Chondrocyte (in vitro differentiated cells): Measurements from ENCODE around the gene PTPRG. TPM values are rescaled to one million over a fixed set of nuclear protein-coding genes. Genes with fewer than 3 reads are reported as not detected.

Experiments
- DNase-seq: peaks from one replicate; pipeline ENCODE4 v3.0.0; 2021; ENCODE audit warnings: mixed read lengths, low spot score
- H3K27ac Mint-ChIP-seq: one replicate; pipeline ENCODE4 v1.8.0; 2021; ENCODE audit warnings: mild to moderate bottlenecking, moderate library complexity, mixed read lengths; ENCODE audit not compliant: unreplicated experiment
- H3K27me3 Mint-ChIP-seq: 2 replicates; pipeline ENCODE4 v1.8.0; 2021; ENCODE audit warnings: low read depth, mixed read lengths
- H3K36me3 Mint-ChIP-seq: 2 replicates; pipeline ENCODE4 v1.8.0; 2021; ENCODE audit warnings: low read depth, mixed read lengths
- H3K4me1 Mint-ChIP-seq: 2 replicates; pipeline ENCODE4 v1.8.0; 2021; ENCODE audit warnings: low read depth, mild to moderate bottlenecking, mixed read lengths
- H3K4me3 Mint-ChIP-seq: one replicate; pipeline ENCODE4 v1.8.0; 2021; ENCODE audit warnings: mild to moderate bottlenecking, moderate library complexity, mixed read lengths; ENCODE audit not compliant: unreplicated experiment
- H3K9me3 Mint-ChIP-seq: 2 replicates; pipeline ENCODE4 v1.8.0; 2021; ENCODE audit warnings: low read depth, mixed read lengths
- CTCF ChIP-seq: fragments of 200-600 bp; sonication (generic); IDR thresholded peaks from 2 replicates; pipeline ENCODE4 v1.5.0; 2021; ENCODE audit warnings: antibody characterized with exemption, mild to moderate bottlenecking, moderate library complexity
- total RNA-seq: library from RNA; stranded (reverse); gene quantifications from 3 replicates; pipeline ENCODE4 v1.2.1, GENCODE V29; 2021

The PTPRG gene
- total RNA-seq, 1 donor from 2014 or later: 45.5 TPM

GRCh38 chr3:61774279-61774890 lies 213.0 kb downstream of the PTPRG start:
- TF ChIP-seq CTCF: no peak
- Mint-ChIP-seq H3K4me1 (peaks cover 15% of the 10 kb centered on the region), H3K9me3 (no peaks in the 10 kb centered on the region), H3K4me3 (no peak overlapping the region), H3K27me3 (no peaks in the 10 kb centered on the region), H3K36me3 (no peaks in the 10 kb centered on the region), H3K27ac (no peak overlapping the region)
- no peak for DNase-seq

- Mint-ChIP-seq H3K4me3 (no peak overlapping the region), H3K27me3 (no peaks in the 10 kb centered on the region), H3K4me1 (peaks cover 15% of the 10 kb centered on the region), H3K27ac (no peak overlapping the region), H3K9me3 (no peaks in the 10 kb centered on the region), H3K36me3 (no peaks in the 10 kb centered on the region)
- no peak for DNase-seq
- TF ChIP-seq CTCF: no peak
These were observed 215.0 kb downstream of the PTPRG start for GRCh38 chr3:61776390-61776789.

GRCh38 chr3:61777483-61777882 lies 216.1 kb downstream of the PTPRG start:
- no peak overlapping the region for H3K27ac Mint-ChIP-seq
- H3K9me3 Mint-ChIP-seq: no peaks in the 10 kb centered on the region
- no peaks in the 10 kb centered on the region for H3K36me3 Mint-ChIP-seq
- TF ChIP-seq CTCF: no peak
- H3K4me3 Mint-ChIP-seq: no peak overlapping the region
- H3K4me1 Mint-ChIP-seq: peaks cover 10% of the 10 kb centered on the region
- H3K27me3 Mint-ChIP-seq: no peaks in the 10 kb centered on the region
- DNase-seq: no peak

- Mint-ChIP-seq H3K36me3 (no peaks in the 10 kb centered on the region), H3K27me3 (no peaks in the 10 kb centered on the region), H3K9me3 (no peaks in the 10 kb centered on the region), H3K27ac (no peak overlapping the region), H3K4me3 (no peak overlapping the region), H3K4me1 (peaks cover 5% of the 10 kb centered on the region)
- TF ChIP-seq CTCF: no peak
- no peak for DNase-seq
These were observed 216.7 kb downstream of the PTPRG start for GRCh38 chr3:61778095-61778494.

GRCh38 chr3:61780016-61780415 lies 218.6 kb downstream of the PTPRG start:
- TF ChIP-seq CTCF: no peak
- Mint-ChIP-seq H3K4me1 (peaks cover 12% of the 10 kb centered on the region), H3K27ac (no peak overlapping the region), H3K9me3 (no peaks in the 10 kb centered on the region), H3K4me3 (no peak overlapping the region), H3K36me3 (no peaks in the 10 kb centered on the region), H3K27me3 (no peaks in the 10 kb centered on the region)
- no peak for DNase-seq
